ENCODE measurements around the gene DLGAP3. TPM values are rescaled to one million over a fixed set of nuclear protein-coding genes. Genes with fewer than 3 reads are reported as not detected.
"Not testable (repeated sequence)": the region's sequence is repeated elsewhere in the genome, so short reads cannot be mapped to it uniquely, and the experiment has no call there.

Gene DLGAP3
- total RNA-seq, 4 donors from 2014 or later = 0.18 to 0.19 TPM; not detected in 2

GRCh38 chr1:34970220-34970735, 40.8 kb upstream of the DLGAP3 start:
- Histone ChIP-seq H3K27me3 (no peaks in the 10 kb centered on the region), H3K4me3 (no peak overlapping the region), H3K9me3 (peaks cover 0 to 6% (median 0%) of the 10 kb centered on the region in 3 donors), H3K27ac (no peak overlapping the region), H3K4me1 (no peaks in the 10 kb centered on the region), H3K36me3 (no peaks in the 10 kb centered on the region)
- DNase-seq = no peak
- TF ChIP-seq POLR2A (IDR thresholded peaks at IDR 0.05) (no peak), CTCF (IDR thresholded peaks at IDR 0.05) (no peak)
- intact Hi-C loops (cut with DNase I) = no loop called here
- WGBS, 2 donors = 71 to 76% methylated on average over 5 of the region's 5 CpGs

GRCh38 chr1:34968297-34968696, 38.8 kb upstream of the DLGAP3 start:
- intact Hi-C loops (cut with DNase I); H3K4me3 ChIP-seq: not testable (repeated sequence)
- 81 to 92% methylated on average over 3 of the region's 3 CpGs for WGBS, 2 donors

GRCh38 chr1:34967672-34968071, 38.2 kb upstream of the DLGAP3 start:
- DNase-seq; H3K27ac ChIP-seq; H3K4me1 ChIP-seq; H3K27me3 ChIP-seq; intact Hi-C loops (cut with DNase I); H3K9me3 ChIP-seq; H3K4me3 ChIP-seq; H3K36me3 ChIP-seq: not testable (repeated sequence)
- no CpG with 5 or more reads among the region's 36 CpGs for WGBS, 2 donors

More at GRCh38 chr1:34968297-34968696, 38.8 kb upstream of the DLGAP3 start:
- DNase-seq, H3K27ac ChIP-seq, H3K36me3 ChIP-seq, H3K9me3 ChIP-seq, H3K27me3 ChIP-seq, H3K4me1 ChIP-seq: not testable (repeated sequence)

GRCh38 chr1:34965597-34965996, 36.1 kb upstream of the DLGAP3 start:
- Histone ChIP-seq H3K4me1 (no peaks in the 10 kb centered on the region), H3K27me3 (no peaks in the 10 kb centered on the region), H3K9me3 (peaks cover 0 to 6% (median 0%) of the 10 kb centered on the region in 3 donors), H3K4me3 (no peak overlapping the region), H3K36me3 (no peaks in the 10 kb centered on the region), H3K27ac (no peak overlapping the region)
- intact Hi-C loops (cut with DNase I) = no loop called here
- DNase-seq = no peak
- TF ChIP-seq CTCF (IDR thresholded peaks at IDR 0.05) (no peak), POLR2A (IDR thresholded peaks at IDR 0.05) (no peak)
- WGBS, 2 donors = 72 to 86% methylated on average over 2 of the region's 2 CpGs

GRCh38 chr1:34950428-34950827, 21.0 kb upstream of the DLGAP3 start:
- peaks cover 0 to 3% (median 0%) of the 10 kb centered on the region in 4 donors for H3K27me3 ChIP-seq
- no peak overlapping the region for H3K27ac ChIP-seq
- intact Hi-C loops (cut with DNase I) = no loop called here
- H3K4me1 ChIP-seq = no peaks in the 10 kb centered on the region
- H3K4me3 ChIP-seq = no peak overlapping the region
- no peak for DNase-seq
- no peak for TF ChIP-seq CTCF (IDR thresholded peaks at IDR 0.05)
- TF ChIP-seq POLR2A (IDR thresholded peaks at IDR 0.05) = no peak
- H3K36me3 ChIP-seq = no peaks in the 10 kb centered on the region
- WGBS, 2 donors = 33 to 36% methylated on average over 1 of the region's 1 CpG
- no peaks in the 10 kb centered on the region for H3K9me3 ChIP-seq

- H3K9me3 ChIP-seq; H3K4me1 ChIP-seq; H3K27ac ChIP-seq; H3K27me3 ChIP-seq; intact Hi-C loops (cut with DNase I); H3K4me3 ChIP-seq; DNase-seq; H3K36me3 ChIP-seq: not testable (repeated sequence)
- WGBS, 2 donors = 90 to 91% methylated on average over 10 of the region's 10 CpGs
Measured at GRCh38 chr1:34948739-34949138, 19.3 kb upstream of the DLGAP3 start.

GRCh38 chr1:34947641-34948314, 18.3 kb upstream of the DLGAP3 start:
- H3K27me3 ChIP-seq; H3K9me3 ChIP-seq; intact Hi-C loops (cut with DNase I); H3K27ac ChIP-seq; H3K4me3 ChIP-seq; H3K4me1 ChIP-seq; DNase-seq; H3K36me3 ChIP-seq: not testable (repeated sequence)
- WGBS, 2 donors = 87 to 95% methylated on average over 4 to 7 of the region's 41 CpGs
